CD8-positive, alpha-beta memory T cell (primary cell): Measurements from ENCODE around the gene PROSER3. TPM values are rescaled to one million over a fixed set of nuclear protein-coding genes. Genes with fewer than 3 reads are reported as not detected.

ENCODE experiments used
- CTCF ChIA-PET: fragments of 350-600 bp; sonication (Branson Sonifier 250); formaldehyde crosslinking; loops from one replicate; lab custom pipeline; 2021; ENCODE audit warnings: antibody characterized with exemption; lab: Charles Lee
- POLR2A ChIA-PET: fragments of 350-600 bp; sonication (Branson Sonifier 250); formaldehyde crosslinking; loops from one replicate; lab custom pipeline; 2021; ENCODE audit warnings: antibody characterized with exemption; lab: Charles Lee
- DNase-seq, 5 donors: peaks; one replicate each; pipeline versions ENCODE4 v3.0.0 to v3.0.0-alpha.2; 2020 to 2022; ENCODE audit warnings: mixed read lengths in 1 of 5
- H3K27ac ChIP-seq: one replicate; pipeline ENCODE4 v1.7.0; 2013; ENCODE audit warnings: low read depth, mild to moderate bottlenecking, low read length, moderate library complexity
- H3K27me3 ChIP-seq: 2 replicates; pipeline ENCODE4 v1.7.0; 2013; ENCODE audit warnings: low read length, mild to moderate bottlenecking; ENCODE audit not compliant: insufficient read depth, poor library complexity, severe bottlenecking
- H3K36me3 ChIP-seq: 2 replicates; pipeline ENCODE4 v1.7.0; 2013; ENCODE audit warnings: mild to moderate bottlenecking, low read length, moderate library complexity; ENCODE audit not compliant: insufficient read depth
- H3K4me1 ChIP-seq: 2 replicates; pipeline ENCODE4 v1.7.0; 2013; ENCODE audit warnings: mild to moderate bottlenecking, low read length, moderate library complexity; ENCODE audit not compliant: insufficient read depth
- H3K4me3 ChIP-seq: 2 replicates; pipeline ENCODE4 v1.7.0; 2013; ENCODE audit warnings: mild to moderate bottlenecking, low read length
- H3K9me3 ChIP-seq: 2 replicates; pipeline ENCODE4 v1.7.0; 2013; ENCODE audit warnings: mild to moderate bottlenecking, low read length
- H3K27ac Mint-ChIP-seq, 8 donors: one replicate each; pipeline ENCODE4 v1.8.0; 2020 to 2021; ENCODE audit warnings: mixed read lengths in 8 of 8, mild to moderate bottlenecking in 6 of 8, inconsistent platforms in 3 of 8, moderate library complexity in 3 of 8
- H3K27me3 Mint-ChIP-seq, 2 donors: one replicate each; pipeline ENCODE4 v1.8.0; 2020 to 2021; ENCODE audit warnings: mixed read lengths in 2 of 2, mild to moderate bottlenecking in 1 of 2, moderate library complexity in 1 of 2
- H3K36me3 Mint-ChIP-seq, 3 donors: one replicate each; pipeline ENCODE4 v1.8.0; 2020 to 2021; ENCODE audit warnings: mixed read lengths in 3 of 3, inconsistent platforms in 1 of 3, mild to moderate bottlenecking in 1 of 3
- H3K4me1 Mint-ChIP-seq, 3 donors: one replicate each; pipeline ENCODE4 v1.8.0; 2020 to 2021; ENCODE audit warnings: mixed read lengths in 3 of 3, inconsistent platforms in 1 of 3, mild to moderate bottlenecking in 1 of 3
- H3K4me3 Mint-ChIP-seq, 7 donors: one replicate each; pipeline ENCODE4 v1.8.0; 2020 to 2021; ENCODE audit warnings: mixed read lengths in 7 of 7, mild to moderate bottlenecking in 6 of 7, moderate library complexity in 4 of 7, inconsistent platforms in 2 of 7
- H3K9me3 Mint-ChIP-seq, 5 donors: one replicate each; pipeline ENCODE4 v1.8.0; 2020 to 2022; ENCODE audit warnings: mixed read lengths in 5 of 5, mild to moderate bottlenecking in 3 of 5, moderate library complexity in 2 of 5, inconsistent platforms in 1 of 5
- polyA plus RNA-seq: library from polyadenylated mRNA; unstranded; fragments of 300-500 nt; fragmentation: Illumina TruSeq; gene quantifications from one replicate; pipeline ENCODE4 v1.2.3, GENCODE V29; 2021
- total RNA-seq, 2 experiments: library from RNA; stranded (reverse); gene quantifications; one replicate each; pipeline ENCODE4 v1.2.3, GENCODE V29; 2021

PROSER3 gene
- total and polyA plus RNA-seq, 3 experiments from 2014 or later: 8.3 to 40.5 (median 35.2) TPM

- H3K4me3 Mint-ChIP-seq: no peak overlapping the region
These were observed 22.1 kb downstream of the PROSER3 start for GRCh38 chr19:35780058-35780457.

GRCh38 chr19:35780717-35781116 lies 22.7 kb downstream of the PROSER3 start:
- no peak for DNase-seq
- no peaks in the 10 kb centered on the region for H3K9me3 Mint-ChIP-seq
- H3K4me3 ChIP-seq: no peak overlapping the region
- POLR2A ChIA-PET: no interaction called here
- no peaks in the 10 kb centered on the region for H3K9me3 ChIP-seq
- H3K4me3 Mint-ChIP-seq: no peak overlapping the region
- CTCF ChIA-PET: no interaction called here
- H3K36me3 ChIP-seq: no peaks in the 10 kb centered on the region
- no peaks in the 10 kb centered on the region for H3K27me3 ChIP-seq
- no peak overlapping the region for H3K27ac Mint-ChIP-seq
- H3K27me3 Mint-ChIP-seq: no peaks in the 10 kb centered on the region
- no peak overlapping the region for H3K27ac ChIP-seq
- peaks cover 9% of the 10 kb centered on the region for H3K4me1 ChIP-seq
- peaks cover 9 to 12% (median 11%) of the 10 kb centered on the region in 3 donors for H3K4me1 Mint-ChIP-seq
- H3K36me3 Mint-ChIP-seq: peaks cover 0 to 16% (median 4%) of the 10 kb centered on the region in 3 donors

More at GRCh38 chr19:35780058-35780457, 22.1 kb downstream of the PROSER3 start:
- ChIA-PET CTCF (no interaction called here), POLR2A (no interaction called here)
- no peaks in the 10 kb centered on the region for H3K36me3 ChIP-seq
- Mint-ChIP-seq H3K4me1 (peaks cover 11 to 14% (median 14%) of the 10 kb centered on the region in 3 donors), H3K9me3 (no peaks in the 10 kb centered on the region), H3K36me3 (peaks cover 0 to 16% (median 2%) of the 10 kb centered on the region in 3 donors), H3K27me3 (no peaks in the 10 kb centered on the region), H3K27ac (no peak overlapping the region)
- DNase-seq: no peak
- H3K27me3 ChIP-seq: no peaks in the 10 kb centered on the region
- H3K4me1 ChIP-seq: peaks cover 9% of the 10 kb centered on the region
- H3K4me3 ChIP-seq: no peak overlapping the region
- H3K9me3 ChIP-seq: no peaks in the 10 kb centered on the region
- H3K27ac ChIP-seq: no peak overlapping the region

GRCh38 chr19:35781650-35782049 lies 23.7 kb downstream of the PROSER3 start:
- Histone ChIP-seq H3K27ac (no peak overlapping the region), H3K36me3 (no peaks in the 10 kb centered on the region), H3K4me3 (no peak overlapping the region), H3K27me3 (no peaks in the 10 kb centered on the region), H3K4me1 (peaks cover under 1% of the 10 kb centered on the region), H3K9me3 (no peaks in the 10 kb centered on the region)
- Mint-ChIP-seq H3K36me3 (peaks cover 0 to 16% (median 4%) of the 10 kb centered on the region in 3 donors), H3K4me3 (no peak overlapping the region), H3K27me3 (no peaks in the 10 kb centered on the region), H3K4me1 (peaks cover 4 to 5% (median 5%) of the 10 kb centered on the region in 3 donors), H3K27ac (peak overlapping the region in 4 of 8 donors; percentile 55 to 70 (median 58)), H3K9me3 (no peaks in the 10 kb centered on the region)
- DNase-seq: no peak
- ChIA-PET CTCF (no interaction called here), POLR2A (no interaction called here)

- Mint-ChIP-seq H3K27me3 (no peaks in the 10 kb centered on the region), H3K4me1 (peaks cover 0 to 2% (median 0%) of the 10 kb centered on the region in 3 donors), H3K27ac (no peak overlapping the region), H3K9me3 (no peaks in the 10 kb centered on the region), H3K4me3 (no peak overlapping the region), H3K36me3 (peaks cover 0 to 16% (median 4%) of the 10 kb centered on the region in 3 donors)
- CTCF ChIA-PET: no interaction called here
- POLR2A ChIA-PET: no interaction called here
- Histone ChIP-seq H3K27ac (no peak overlapping the region), H3K9me3 (no peaks in the 10 kb centered on the region), H3K36me3 (no peaks in the 10 kb centered on the region), H3K4me3 (no peak overlapping the region), H3K27me3 (no peaks in the 10 kb centered on the region), H3K4me1 (no peaks in the 10 kb centered on the region)
- no peak for DNase-seq
These were observed 24.6 kb downstream of the PROSER3 start for GRCh38 chr19:35782589-35782988.

GRCh38 chr19:35783469-35784434 lies 25.8 kb downstream of the PROSER3 start:
- H3K4me1 Mint-ChIP-seq: peaks cover 0 to 2% (median 0%) of the 10 kb centered on the region in 3 donors
- Histone ChIP-seq H3K9me3 (no peaks in the 10 kb centered on the region), H3K27me3 (no peaks in the 10 kb centered on the region), H3K36me3 (no peaks in the 10 kb centered on the region), H3K4me3 (no peak overlapping the region), H3K4me1 (no peaks in the 10 kb centered on the region), H3K27ac (no peak overlapping the region)
- DNase-seq: no peak
- H3K27ac Mint-ChIP-seq: peak overlapping the region in 3 of 8 donors; percentile 15 to 58 (median 55)
- H3K9me3 Mint-ChIP-seq: no peaks in the 10 kb centered on the region
- CTCF ChIA-PET: no interaction called here
- POLR2A ChIA-PET: no interaction called here
- peaks cover 0 to 16% (median 4%) of the 10 kb centered on the region in 3 donors for H3K36me3 Mint-ChIP-seq
- no peak overlapping the region for H3K4me3 Mint-ChIP-seq
- no peaks in the 10 kb centered on the region for H3K27me3 Mint-ChIP-seq

- ChIA-PET POLR2A (no interaction called here), CTCF (no interaction called here)
- no peak overlapping the region for H3K27ac ChIP-seq
- H3K36me3 Mint-ChIP-seq: peaks cover 0 to 11% (median 4%) of the 10 kb centered on the region in 3 donors
- no peaks in the 10 kb centered on the region for H3K27me3 ChIP-seq
- no peak overlapping the region for H3K4me3 Mint-ChIP-seq
- no peaks in the 10 kb centered on the region for H3K4me1 ChIP-seq
- no peaks in the 10 kb centered on the region for H3K9me3 ChIP-seq
- no peaks in the 10 kb centered on the region for H3K36me3 ChIP-seq
- no peak for DNase-seq
- H3K27me3 Mint-ChIP-seq: no peaks in the 10 kb centered on the region
- no peak overlapping the region for H3K27ac Mint-ChIP-seq
- H3K9me3 Mint-ChIP-seq: no peaks in the 10 kb centered on the region
- H3K4me1 Mint-ChIP-seq: peaks cover 0 to 2% (median 0%) of the 10 kb centered on the region in 3 donors
- no peak overlapping the region for H3K4me3 ChIP-seq
These were observed 26.7 kb downstream of the PROSER3 start for GRCh38 chr19:35784503-35785338.

- Mint-ChIP-seq H3K27me3 (no peaks in the 10 kb centered on the region), H3K4me3 (peak overlapping the region in 1 of 7 donors; percentile 37), H3K27ac (no peak overlapping the region), H3K4me1 (peaks cover 0 to 2% (median 0%) of the 10 kb centered on the region in 3 donors), H3K9me3 (no peaks in the 10 kb centered on the region), H3K36me3 (peaks cover 0 to 8% (median 4%) of the 10 kb centered on the region in 3 donors)
- no peak for DNase-seq
- no peaks in the 10 kb centered on the region for H3K9me3 ChIP-seq
- no peak overlapping the region for H3K4me3 ChIP-seq
- no peaks in the 10 kb centered on the region for H3K36me3 ChIP-seq
- H3K27me3 ChIP-seq: no peaks in the 10 kb centered on the region
- no peaks in the 10 kb centered on the region for H3K4me1 ChIP-seq
- ChIA-PET CTCF (no interaction called here), POLR2A (no interaction called here)
- H3K27ac ChIP-seq: no peak overlapping the region
These were observed 27.3 kb downstream of the PROSER3 start for GRCh38 chr19:35785339-35785627.
